ENCODE results near the gene TCF7.
A peak's percentile ranks its signal among the peaks of the same experiment; 100 is the strongest.

TCF7 gene

GRCh38 chr5:134131578-134132350 lies 17.3 kb downstream of the TCF7 start:
- peak in 1 of 2 experiments; percentile 29 for DNase-seq

GRCh38 chr5:134132372-134133187 lies 18.1 kb downstream of the TCF7 start:
- peak; percentile 65 to 73 for DNase-seq

- peak; percentile 1 to 5 for DNase-seq
These were observed 18.9 kb downstream of the TCF7 start for GRCh38 chr5:134133188-134133994.

GRCh38 chr5:134133995-134134541 lies 19.6 kb downstream of the TCF7 start:
- no peak for DNase-seq

- DNase-seq, result no peak
These were observed 20.7 kb downstream of the TCF7 start for GRCh38 chr5:134135091-134135655.

GRCh38 chr5:134136221-134136631 lies 21.7 kb downstream of the TCF7 start:
- no peak for DNase-seq

GRCh38 chr5:134136771-134137170 lies 22.3 kb downstream of the TCF7 start:
- DNase-seq, result no peak

GRCh38 chr5:134138416-134139376 lies 24.2 kb downstream of the TCF7 start:
- peak; percentile 73 to 82 for DNase-seq

GRCh38 chr5:134139377-134139851 lies 24.9 kb downstream of the TCF7 start:
- DNase-seq, result no peak

- DNase-seq, result no peak
These were observed 25.5 kb downstream of the TCF7 start for GRCh38 chr5:134139891-134140469.

- peak; percentile 70 to 79 for DNase-seq
These were observed 26.2 kb downstream of the TCF7 start for GRCh38 chr5:134140530-134141201.

- DNase-seq, result no peak
These were observed 27.0 kb downstream of the TCF7 start for GRCh38 chr5:134141331-134142050.

GRCh38 chr5:134142052-134142451 lies 27.6 kb downstream of the TCF7 start:
- DNase-seq, result no peak

- no peak for DNase-seq
These were observed 28.3 kb downstream of the TCF7 start for GRCh38 chr5:134142806-134143205.

- no peak for DNase-seq
These were observed 28.9 kb downstream of the TCF7 start for GRCh38 chr5:134143431-134143830.

GRCh38 chr5:134143944-134144941 lies 29.8 kb downstream of the TCF7 start:
- no peak for DNase-seq

GRCh38 chr5:134145041-134145757 lies 30.7 kb downstream of the TCF7 start:
- DNase-seq, result no peak
